ENCODE measurements around the gene ACTN1.
"Not testable (repeated sequence)": the region's sequence is repeated elsewhere in the genome, so short reads cannot be mapped to it uniquely, and the experiment has no call there.

ACTN1 gene

DNA sequence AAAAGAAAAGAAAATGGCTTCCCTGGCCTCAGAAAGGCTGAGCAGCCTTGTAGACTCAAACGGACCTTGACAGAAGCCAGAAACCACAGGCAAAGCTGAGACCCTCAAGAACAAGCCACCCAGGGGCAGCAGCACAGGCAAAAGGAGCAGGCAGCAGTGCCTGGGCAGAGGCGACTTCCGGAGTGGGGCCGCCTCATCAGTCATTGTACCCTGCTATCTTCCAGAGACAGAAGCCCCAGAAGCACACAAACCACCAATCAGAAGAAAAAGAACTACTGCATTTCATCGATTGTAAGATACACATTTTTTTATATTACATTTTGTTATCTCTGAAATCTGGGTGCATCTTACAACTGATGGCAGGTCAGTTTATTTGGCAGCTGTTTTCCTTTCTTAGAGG lies 128.0 kb downstream of the ACTN1 start:
- H3K27me3 ChIP-seq (ENCODE audit: insufficient read depth, low read length) = no peaks in the 10 kb centered on the region
- no peak overlapping the region for H4K8ac ChIP-seq (ENCODE audit: low read depth, low read length)
- no peak overlapping the region for H2BK5ac ChIP-seq (ENCODE audit: low read depth, low read length, poor library complexity)
- no peak overlapping the region for H3K27ac ChIP-seq (ENCODE audit: low read depth, low read length)
- no peak overlapping the region for H2BK12ac ChIP-seq (ENCODE audit: low read length)
- peaks cover 6 to 12% of the 10 kb centered on the region in 2 experiments for H3K4me1 ChIP-seq (ENCODE audit: control insufficient read depth in 1 of 2, insufficient read depth in 2 of 2, low read length in 2 of 2)
- no peak overlapping the region for H4K91ac ChIP-seq (ENCODE audit: low read depth, low read length)
- H3K9me3 ChIP-seq (ENCODE audit: insufficient read depth, low read depth, low read length) = peaks cover 3% of the 10 kb centered on the region
- no peak overlapping the region for H3K4ac ChIP-seq (ENCODE audit: low read depth, low read length)
- no peak overlapping the region for H3K14ac ChIP-seq (ENCODE audit: low read length)
- no peaks in the 10 kb centered on the region for H3K79me2 ChIP-seq (ENCODE audit: control insufficient read depth, insufficient read depth, low read length, poor library complexity)
- no peak overlapping the region for H2BK120ac ChIP-seq (ENCODE audit: insufficient read depth, low read length, poor library complexity)
- H3K9ac ChIP-seq (ENCODE audit: low read length) = no peak overlapping the region
- no peak overlapping the region for H2AFZ ChIP-seq (ENCODE audit: insufficient read depth, low read length, poor library complexity)
- H3K79me1 ChIP-seq (ENCODE audit: low read length) = no peaks in the 10 kb centered on the region
- H3K18ac ChIP-seq (ENCODE audit: low read length) = no peak overlapping the region
- H2AK5ac ChIP-seq (ENCODE audit: low read length) = no peak overlapping the region
- no peak overlapping the region for H3K4me3 ChIP-seq (ENCODE audit: low read depth, low read length)
- peaks cover 4 to 6% of the 10 kb centered on the region in 2 experiments for H3K36me3 ChIP-seq (ENCODE audit: control insufficient read depth in 1 of 2, insufficient read depth in 2 of 2, low read length in 2 of 2)
- no CpG with 5 or more reads among the region's 5 CpGs for WGBS (ENCODE audit: extremely low coverage, insufficient coverage, insufficient read length)
- no peak overlapping the region for H4K12ac ChIP-seq (ENCODE audit: low read depth, low read length)
- H3K4me2 ChIP-seq (ENCODE audit: low read length) = no peak overlapping the region
- no peak overlapping the region for H3K23ac ChIP-seq (ENCODE audit: low read length)
- DNase-seq = no peak

DNA sequence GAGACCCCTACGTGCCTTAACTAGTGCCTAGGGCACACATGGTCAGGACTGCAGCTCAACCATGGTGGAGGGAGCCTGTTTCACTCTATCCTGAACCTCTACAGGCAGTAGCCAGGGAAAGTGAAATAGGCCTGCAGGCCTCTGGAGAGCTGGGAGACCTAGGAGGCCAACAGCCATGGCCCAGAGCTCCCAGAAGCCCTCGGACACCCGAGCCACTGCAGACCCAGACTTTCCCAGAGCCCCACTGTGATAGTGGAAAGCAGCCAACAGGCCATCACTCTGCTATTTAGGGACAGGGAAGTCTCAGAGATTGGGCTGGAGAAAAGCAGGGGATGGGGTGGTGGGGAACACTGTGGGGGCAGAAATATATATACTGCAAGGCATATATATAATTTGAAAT lies 129.7 kb downstream of the ACTN1 start:
- Histone ChIP-seq H3K4me3 (ENCODE audit: low read depth, low read length) (no peak overlapping the region), H4K12ac (ENCODE audit: low read depth, low read length) (no peak overlapping the region), H3K4me1 (ENCODE audit: control insufficient read depth in 1 of 2, insufficient read depth in 2 of 2, low read length in 2 of 2) (peaks cover 6 to 8% of the 10 kb centered on the region in 2 experiments), H3K23ac (ENCODE audit: low read length) (no peak overlapping the region), H3K9me3 (ENCODE audit: insufficient read depth, low read depth, low read length) (peaks cover 3% of the 10 kb centered on the region), H3K4ac (ENCODE audit: low read depth, low read length) (no peak overlapping the region), H3K14ac (ENCODE audit: low read length) (no peak overlapping the region), H3K27ac (ENCODE audit: low read depth, low read length) (no peak overlapping the region), H3K79me2 (ENCODE audit: control insufficient read depth, insufficient read depth, low read length, poor library complexity) (no peaks in the 10 kb centered on the region), H4K91ac (ENCODE audit: low read depth, low read length) (no peak overlapping the region), H2BK5ac (ENCODE audit: low read depth, low read length, poor library complexity) (no peak overlapping the region), H3K9ac (ENCODE audit: low read length) (no peak overlapping the region), H3K27me3 (ENCODE audit: insufficient read depth, low read length) (no peaks in the 10 kb centered on the region), H3K18ac (ENCODE audit: low read length) (no peak overlapping the region), H2BK120ac (ENCODE audit: insufficient read depth, low read length, poor library complexity) (no peak overlapping the region), H2AFZ (ENCODE audit: insufficient read depth, low read length, poor library complexity) (no peak overlapping the region), H2BK12ac (ENCODE audit: low read length) (no peak overlapping the region), H3K79me1 (ENCODE audit: low read length) (no peaks in the 10 kb centered on the region), H2AK5ac (ENCODE audit: low read length) (no peak overlapping the region), H3K4me2 (ENCODE audit: low read length) (no peak overlapping the region), H3K36me3 (ENCODE audit: control insufficient read depth in 1 of 2, insufficient read depth in 2 of 2, low read length in 2 of 2) (no peaks in the 10 kb centered on the region), H4K8ac (ENCODE audit: low read depth, low read length) (no peak overlapping the region)
- no peak for DNase-seq
- no CpG with 5 or more reads among the region's 3 CpGs for WGBS (ENCODE audit: extremely low coverage, insufficient coverage, insufficient read length)

DNA sequence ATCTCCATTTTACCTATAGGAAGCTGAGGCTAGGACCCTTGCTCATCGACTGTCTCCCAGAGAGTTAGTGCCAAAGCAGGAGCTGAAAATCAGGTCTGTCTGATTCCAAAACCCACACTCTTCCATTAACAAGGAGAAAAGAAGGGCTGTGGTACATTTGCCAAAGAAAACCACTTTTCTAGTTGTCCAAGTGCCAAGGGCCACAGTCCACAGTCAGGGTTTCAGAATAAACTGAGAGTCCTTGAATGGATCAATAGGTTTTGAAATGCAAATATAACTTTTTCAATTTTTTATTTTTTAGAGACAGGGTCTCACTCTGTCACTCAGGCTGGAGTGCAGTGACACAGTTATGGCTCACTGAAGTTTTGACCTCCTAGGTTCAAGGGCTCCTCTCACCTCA lies 130.8 kb downstream of the ACTN1 start:
- Histone ChIP-seq H3K18ac (ENCODE audit: low read length) (no peak overlapping the region), H3K14ac (ENCODE audit: low read length) (no peak overlapping the region), H4K8ac (ENCODE audit: low read depth, low read length) (no peak overlapping the region), H3K27me3 (ENCODE audit: insufficient read depth, low read length) (no peaks in the 10 kb centered on the region), H3K9ac (ENCODE audit: low read length) (no peak overlapping the region), H3K4ac (ENCODE audit: low read depth, low read length) (no peak overlapping the region), H3K79me2 (ENCODE audit: control insufficient read depth, insufficient read depth, low read length, poor library complexity) (no peaks in the 10 kb centered on the region), H2AFZ (ENCODE audit: insufficient read depth, low read length, poor library complexity) (no peak overlapping the region), H2BK5ac (ENCODE audit: low read depth, low read length, poor library complexity) (no peak overlapping the region), H4K12ac (ENCODE audit: low read depth, low read length) (no peak overlapping the region), H3K9me3 (ENCODE audit: insufficient read depth, low read depth, low read length) (no peaks in the 10 kb centered on the region), H3K23ac (ENCODE audit: low read length) (no peak overlapping the region), H2AK5ac (ENCODE audit: low read length) (no peak overlapping the region), H3K4me2 (ENCODE audit: low read length) (no peak overlapping the region), H3K79me1 (ENCODE audit: low read length) (peaks cover 3% of the 10 kb centered on the region), H2BK120ac (ENCODE audit: insufficient read depth, low read length, poor library complexity) (no peak overlapping the region), H2BK12ac (ENCODE audit: low read length) (no peak overlapping the region), H3K4me3 (ENCODE audit: low read depth, low read length) (no peak overlapping the region), H3K36me3 (ENCODE audit: control insufficient read depth in 1 of 2, insufficient read depth in 2 of 2, low read length in 2 of 2) (no peaks in the 10 kb centered on the region), H3K4me1 (ENCODE audit: control insufficient read depth in 1 of 2, insufficient read depth in 2 of 2, low read length in 2 of 2) (peaks cover 5% of the 10 kb centered on the region in 2 experiments), H4K91ac (ENCODE audit: low read depth, low read length) (no peak overlapping the region), H3K27ac (ENCODE audit: low read depth, low read length) (no peak overlapping the region)
- no peak for DNase-seq
- no CpG with 5 or more reads among the region's 1 CpG for WGBS (ENCODE audit: extremely low coverage, insufficient coverage, insufficient read length)

DNA sequence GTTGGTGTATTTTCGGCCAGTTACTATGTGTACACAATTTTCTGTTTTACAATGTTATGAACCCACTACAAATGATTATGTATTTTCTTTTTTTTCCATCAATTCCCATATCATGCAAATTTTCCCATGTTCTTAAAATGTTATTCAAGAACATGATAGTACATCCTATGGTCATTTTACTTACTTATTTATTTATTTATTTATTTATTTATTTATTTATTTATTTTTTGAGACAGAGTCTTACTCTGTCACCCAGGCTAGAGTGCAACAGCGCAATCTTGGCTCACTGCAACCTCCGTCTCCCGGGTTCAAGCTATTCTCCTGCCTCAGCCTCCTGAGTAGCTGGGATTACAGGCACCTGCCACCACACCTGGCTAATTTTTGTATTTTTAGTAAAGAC lies 131.5 kb downstream of the ACTN1 start:
- H3K27me3 ChIP-seq (ENCODE audit: insufficient read depth, low read length); H3K4ac ChIP-seq (ENCODE audit: low read depth, low read length); H2BK5ac ChIP-seq (ENCODE audit: low read depth, low read length, poor library complexity); H4K91ac ChIP-seq (ENCODE audit: low read depth, low read length); H3K4me3 ChIP-seq (ENCODE audit: low read depth, low read length); H3K27ac ChIP-seq (ENCODE audit: low read depth, low read length); H2BK12ac ChIP-seq (ENCODE audit: low read length); H3K36me3 ChIP-seq (ENCODE audit: control insufficient read depth in 1 of 2, insufficient read depth in 2 of 2, low read length in 2 of 2); H3K4me1 ChIP-seq (ENCODE audit: control insufficient read depth in 1 of 2, insufficient read depth in 2 of 2, low read length in 2 of 2); H3K14ac ChIP-seq (ENCODE audit: low read length); H4K8ac ChIP-seq (ENCODE audit: low read depth, low read length); H2BK120ac ChIP-seq (ENCODE audit: insufficient read depth, low read length, poor library complexity); H3K18ac ChIP-seq (ENCODE audit: low read length); H2AFZ ChIP-seq (ENCODE audit: insufficient read depth, low read length, poor library complexity); H3K9ac ChIP-seq (ENCODE audit: low read length); H3K23ac ChIP-seq (ENCODE audit: low read length); H3K79me1 ChIP-seq (ENCODE audit: low read length); H3K9me3 ChIP-seq (ENCODE audit: insufficient read depth, low read depth, low read length); H2AK5ac ChIP-seq (ENCODE audit: low read length); DNase-seq; H4K12ac ChIP-seq (ENCODE audit: low read depth, low read length); H3K4me2 ChIP-seq (ENCODE audit: low read length); H3K79me2 ChIP-seq (ENCODE audit: control insufficient read depth, insufficient read depth, low read length, poor library complexity): not testable (repeated sequence)
- no CpG with 5 or more reads among the region's 4 CpGs for WGBS (ENCODE audit: extremely low coverage, insufficient coverage, insufficient read length)
